Ovary (tissue), 9 donors: ENCODE results near the gene METTL16. TPM values are rescaled to one million over a fixed set of nuclear protein-coding genes. Genes with fewer than 3 reads are reported as not detected.

Source experiments
- DNase-seq, 5 donors: peaks; one replicate each; pipeline ENCODE4 v3.0.0-alpha.2; 2019 to 2020
- H3K27ac ChIP-seq, 2 donors: fragments of 200-600 bp; one replicate each; pipeline versions ENCODE4 v1.5.1 to v1.8.0; 2019 to 2022
- H3K27me3 ChIP-seq: fragments of 200-600 bp; one replicate; pipeline ENCODE4 v1.8.0; 2022
- H3K36me3 ChIP-seq: fragments of 200-600 bp; sonication (generic); one replicate; pipeline ENCODE4 v1.5.1; 2019
- H3K4me1 ChIP-seq: one replicate; pipeline ENCODE4 v1.8.1; 2013; ENCODE audit warnings: mild to moderate bottlenecking, moderate library complexity; ENCODE audit not compliant: insufficient read depth
- H3K4me3 ChIP-seq: fragments of 200-600 bp; sonication (generic); one replicate; pipeline ENCODE4 v1.5.1; 2017
- H3K9me3 ChIP-seq, 2 donors: fragments of 200-600 bp in 1 of 2; sonication (generic) in 1 of 2; one replicate each; pipeline versions ENCODE4 v1.5.1 to v1.8.1; 2013 to 2019; ENCODE audit warnings: mild to moderate bottlenecking in 1 of 2, moderate library complexity in 1 of 2
- CTCF ChIP-seq, 3 donors: fragments of 450-650 bp in 2 of 3; fragments of 200-600 bp in 1 of 3; IDR thresholded peaks; one replicate each; pipeline versions ENCODE4 v1.5.1 to v1.8.0; 2016 to 2022; ENCODE audit warnings: antibody characterized with exemption in 3 of 3, mild to moderate bottlenecking in 1 of 3
- EP300 ChIP-seq: sonication (generic); formaldehyde crosslinking; IDR thresholded peaks from one replicate; pipeline ENCODE4 v1.6.1; 2017; ENCODE audit warnings: antibody characterized with exemption
- POLR2A ChIP-seq: fragments of 450-650 bp; IDR thresholded peaks from one replicate; pipeline ENCODE4 v1.6.1; 2017; ENCODE audit warnings: antibody characterized with exemption, mild to moderate bottlenecking, moderate library complexity
- WGBS, 3 donors: extraction: QIAGEN DNeasy Blood & Tissue Kit in 1 of 3; methylation state at CpG; one replicate each; pipeline versions ENCODE4 v1.1.5 to v1.1.7; 2013 to 2017; 5-methylcytosine and 5-hydroxymethylcytosine counted together
- intact Hi-C, 4 donors: fragments of 100-400 bp; cut with DNase I; formaldehyde crosslinking; loops; one replicate each; pipeline versions ENCODE4 v1.11.0 to v1.15.1; 2022 to 2023
- polyA plus RNA-seq, 2 donors: library from polyadenylated mRNA; stranded (reverse); fragments of 200-250 nt in 1 of 2; fragments of 350-450 nt in 1 of 2; fragmentation: Illumina TruSeq in 1 of 2; extraction: RNeasy Lipid Tissue Mini Kit (QIAGEN cat#74804) in 1 of 2; gene quantifications; one replicate each; pipeline ENCODE4 v1.2.3, GENCODE V29; 2013 to 2014
- total RNA-seq, 7 donors: library from RNA; depleted of rRNA in 2 of 7; stranded (reverse); fragments of >200 nt in 2 of 7; fragmentation: NEBNext Ultra II Directional in 3 of 7; extraction: Animal tissue kit (Norgen Biotek cat#: 25700) in 3 of 7; gene quantifications; one replicate each; pipeline versions ENCODE4 v1.1.0 to v1.2.4, GENCODE V29; 2016 to 2023
- donor health status: DM: no; HTN: no; CAD: no; lungs with moderate emphysema.
- donor health status: DM: no; HTN: no; CAD: no.
- donor health status: Bipolar disorder and iron deficiency.
- donor health status: DM: yes; HTN: yes; CAD: no.
- donor health status: DM: no; HTN: no; CAD: no.
- donor health status: DM: yes; HTN: yes; CAD: no.

METTL16 gene
- total and polyA plus RNA-seq, 9 donors: 18.4 to 69.1 (median 38.8) TPM

- H3K27ac ChIP-seq: no peak overlapping the region
- TF ChIP-seq POLR2A (no peak), EP300 (no peak), CTCF (IDR thresholded peaks at IDR 0.05) (no peak)
- H3K4me1 ChIP-seq: peaks cover 7% of the 10 kb centered on the region
- H3K9me3 ChIP-seq: no peaks in the 10 kb centered on the region
- intact Hi-C loops: no loop called here
- WGBS, 3 donors: 93 to 97% (median 95%) methylated on average over 3 of the region's 3 CpGs
- H3K4me3 ChIP-seq: no peak overlapping the region
- no peaks in the 10 kb centered on the region for H3K27me3 ChIP-seq
- no peaks in the 10 kb centered on the region for H3K36me3 ChIP-seq
- DNase-seq: no peak
Measured at GRCh38 chr17:2455956-2456355, 55.7 kb downstream of the METTL16 start.

GRCh38 chr17:2453866-2454265, 57.8 kb downstream of the METTL16 start:
- Histone ChIP-seq H3K27me3 (no peaks in the 10 kb centered on the region), H3K9me3 (no peaks in the 10 kb centered on the region), H3K4me3 (no peak overlapping the region), H3K4me1 (peaks cover 3% of the 10 kb centered on the region), H3K27ac (no peak overlapping the region), H3K36me3 (no peaks in the 10 kb centered on the region)
- TF ChIP-seq CTCF (IDR thresholded peaks at IDR 0.05) (no peak), POLR2A (no peak), EP300 (no peak)
- DNase-seq: no peak
- 85 to 91% (median 88%) methylated on average over 3 of the region's 3 CpGs for WGBS, 3 donors
- intact Hi-C loops: no loop called here

- Histone ChIP-seq H3K9me3 (no peaks in the 10 kb centered on the region), H3K27ac (no peak overlapping the region), H3K4me3 (no peak overlapping the region), H3K36me3 (no peaks in the 10 kb centered on the region), H3K27me3 (no peaks in the 10 kb centered on the region), H3K4me1 (no peaks in the 10 kb centered on the region)
- TF ChIP-seq EP300: no peak
- WGBS, 3 donors: 80 to 85% (median 81%) methylated on average over 6 of the region's 6 CpGs
- no peak for DNase-seq
- intact Hi-C loops: no loop called here
Measured at GRCh38 chr17:2453325-2453724, 58.4 kb downstream of the METTL16 start.

DNA sequence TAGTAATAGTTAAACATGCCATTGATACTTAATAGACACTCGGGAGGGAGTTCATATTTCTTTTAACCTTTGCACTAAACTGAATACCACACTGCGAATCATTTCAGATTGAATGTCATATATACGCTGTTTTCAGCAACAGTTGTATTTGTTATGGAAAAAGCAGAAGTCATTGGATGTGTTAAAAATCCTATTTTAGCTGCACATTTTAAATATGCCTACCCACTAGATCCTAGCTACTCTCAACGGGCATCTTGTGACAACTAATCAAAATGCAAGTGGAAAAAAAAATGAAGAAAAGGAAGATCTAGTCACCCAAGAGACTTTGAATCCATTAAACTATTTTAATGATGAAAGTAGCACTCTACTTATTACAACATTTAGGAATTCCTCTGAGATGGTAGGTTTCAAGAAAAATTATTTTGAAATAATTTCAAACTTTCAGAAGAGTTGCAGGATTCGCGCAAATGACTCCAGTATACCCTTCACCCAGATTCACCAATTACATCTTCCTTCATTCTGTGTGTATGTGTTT, 59.4 kb downstream of the METTL16 start:
- no peaks in the 10 kb centered on the region for H3K4me1 ChIP-seq
- no peak for TF ChIP-seq EP300
- no peak for TF ChIP-seq CTCF (IDR thresholded peaks at IDR 0.05)
- TF ChIP-seq POLR2A: no peak
- H3K4me3 ChIP-seq: no peak overlapping the region
- intact Hi-C loops: no loop called here
- 22 to 55% (median 35%) methylated on average over 6 of the region's 6 CpGs for WGBS, 3 donors
- no peaks in the 10 kb centered on the region for H3K36me3 ChIP-seq
- no peaks in the 10 kb centered on the region for H3K27me3 ChIP-seq
- DNase-seq: no peak
- no peaks in the 10 kb centered on the region for H3K9me3 ChIP-seq
- H3K27ac ChIP-seq: no peak overlapping the region

DNA sequence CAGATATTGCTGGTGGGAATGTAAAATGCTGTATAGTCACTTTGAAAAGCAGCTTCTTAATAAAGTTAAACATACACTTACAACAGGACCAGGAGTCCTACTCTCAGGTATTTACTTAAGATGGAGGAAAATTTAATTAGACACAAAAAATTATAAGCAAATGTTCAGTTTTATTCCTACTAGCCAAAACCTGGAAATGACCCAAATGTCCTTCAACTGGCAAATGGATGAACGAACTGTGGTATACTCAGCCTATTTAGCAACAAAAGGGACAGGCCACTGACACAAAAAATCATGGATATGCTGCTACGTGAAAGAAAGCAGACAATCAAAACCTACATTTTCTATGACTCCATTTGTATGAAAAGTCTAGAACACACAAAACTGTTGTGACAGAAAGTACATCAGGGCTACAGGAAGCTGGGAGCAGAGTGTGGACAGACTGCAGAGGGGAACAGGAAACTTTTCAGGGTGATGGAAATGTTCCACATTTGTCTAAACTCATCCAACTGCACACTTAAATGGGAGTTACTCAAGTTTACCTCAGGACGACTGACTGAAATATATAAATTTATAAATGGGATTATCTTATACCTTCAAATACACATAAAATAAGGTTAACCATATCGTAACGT, 61.6 kb downstream of the METTL16 start:
- intact Hi-C loops: no loop called here
- TF ChIP-seq CTCF (IDR thresholded peaks at IDR 0.05): no peak
- Histone ChIP-seq H3K4me1 (no peaks in the 10 kb centered on the region), H3K4me3 (no peak overlapping the region), H3K27me3 (no peaks in the 10 kb centered on the region), H3K9me3 (no peaks in the 10 kb centered on the region), H3K27ac (no peak overlapping the region), H3K36me3 (no peaks in the 10 kb centered on the region)
- 81 to 84% (median 84%) methylated on average over 5 of the region's 5 CpGs for WGBS, 3 donors
- no peak for DNase-seq
